GM10248 (cell line): ENCODE data around the gene ZC3H18.

Experiments used
- CTCF ChIA-PET: fragments of 300-600 bp; sonication (Branson Sonifier 250); formaldehyde crosslinking; extraction: SDS; loops from one replicate; lab custom pipeline; 2021; ENCODE audit warnings: antibody characterized with exemption; lab: Yijun Ruan, JAX
- POLR2A ChIA-PET: fragments of 350-650 bp; sonication (Branson Sonifier 250); formaldehyde crosslinking; extraction: SDS; loops from one replicate; lab custom pipeline; 2020; ENCODE audit warnings: antibody characterized with exemption; lab: Yijun Ruan, JAX
- DNase-seq: peaks from one replicate; pipeline ENCODE4 v3.0.0; 2012; ENCODE audit errors: extremely low spot score
- CTCF ChIP-seq: IDR thresholded peaks from 2 replicates; pipeline ENCODE4 v1.5.1; 2012; ENCODE audit warnings: mild to moderate bottlenecking, low read depth; ENCODE audit errors: extremely low read depth, missing control alignments, control extremely low read depth

ZC3H18 gene

DNA sequence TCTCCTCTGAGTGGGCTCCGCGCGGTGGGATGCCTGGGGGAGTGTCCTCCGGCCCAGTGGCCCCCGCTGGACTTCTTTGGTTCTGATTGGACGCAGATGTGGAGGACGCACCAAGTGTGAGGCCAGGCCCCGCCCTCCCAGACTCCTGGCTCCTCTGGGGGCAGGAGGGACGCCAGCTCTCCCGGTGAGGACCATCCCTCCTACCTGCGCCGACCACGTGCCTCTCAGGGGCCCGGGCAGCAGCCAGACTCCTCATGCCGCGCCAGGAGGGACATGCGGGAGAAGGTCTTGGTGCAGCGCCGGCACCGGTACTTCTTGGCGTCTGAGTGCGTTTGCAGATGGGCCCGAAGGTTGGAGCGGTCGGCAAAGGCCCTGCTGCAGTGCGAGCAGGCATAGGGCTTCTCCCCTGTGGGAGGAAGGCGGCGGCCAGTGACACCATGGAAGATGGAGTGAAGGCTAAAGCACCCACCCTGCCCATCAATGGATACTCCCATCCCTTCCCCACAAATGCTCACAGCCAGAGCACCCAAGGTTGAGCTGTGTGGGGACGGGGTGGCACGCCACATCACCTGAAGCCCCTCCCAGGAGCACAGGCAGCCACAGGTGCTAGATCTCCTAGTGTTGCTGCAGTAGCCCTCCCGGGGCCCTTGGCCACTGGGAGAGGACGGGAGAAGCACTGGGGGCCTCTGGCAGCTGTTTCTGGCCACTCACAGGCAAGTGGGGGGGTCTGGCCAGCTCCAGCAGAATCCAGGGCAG lies 108.2 kb downstream of the ZC3H18 start:
- DNase-seq: no peak
- ChIA-PET CTCF (no interaction called here), POLR2A (no interaction called here)
- TF ChIP-seq CTCF: no peak

GRCh38 chr16:88680554-88681083 lies 110.4 kb downstream of the ZC3H18 start:
- no peak for DNase-seq
- TF ChIP-seq CTCF: no peak
- ChIA-PET CTCF (interaction anchor here (0.9 to 1.8 kb wide), 6 partner anchors 15 to 57 kb away, joined by 3 to 5 read pairs (median 4); partner anchors contain the start of gene MVD), POLR2A (no interaction called here)

GRCh38 chr16:88681084-88681680 lies 111.0 kb downstream of the ZC3H18 start:
- CTCF ChIA-PET: interaction anchor here (0.9 to 1.8 kb wide), 6 partner anchors 10 to 56 kb away, joined by 3 to 5 read pairs (median 4); partner anchors contain the start of gene MVD
- POLR2A ChIA-PET: interaction anchor here (0.5 kb wide), 2 partner anchors 48 to 523 kb away, joined by 4 to 6 read pairs; no protein-coding TSS in a partner anchor

More at GRCh38 chr16:88681084-88681680, 111.0 kb downstream of the ZC3H18 start:
- DNase-seq: peak; percentile 73
- TF ChIP-seq CTCF: peak; percentile 60
